CD4-positive, CD25-positive, alpha-beta regulatory T cell (primary cell): ENCODE data around the gene DHRS4L2. TPM values are rescaled to one million over a fixed set of nuclear protein-coding genes. Genes with fewer than 3 reads are reported as not detected.
"Not testable (repeated sequence)": the region's sequence is repeated elsewhere in the genome, so short reads cannot be mapped to it uniquely, and the experiment has no call there.

Source experiments
- ATAC-seq, 2 donors: fragments of 150-1000 bp; cut with Tn5 transposase; one replicate each; pipeline ENCODE4 v1.10.0; 2021; ENCODE audit warnings: low read depth in 2 of 2, moderate number of reproducible peaks in 2 of 2, moderate library complexity in 1 of 2
- DNase-seq, 3 donors: peaks; one replicate each; pipeline versions ENCODE4 v3.0.0 to v3.0.0-alpha.2; 2012 to 2022; ENCODE audit warnings: mixed read lengths in 1 of 3
- H3K27ac ChIP-seq: one replicate; pipeline ENCODE4 v1.7.0; 2013; ENCODE audit warnings: mild to moderate bottlenecking, low read length; ENCODE audit not compliant: insufficient read depth, poor library complexity, severe bottlenecking
- H3K27me3 ChIP-seq: one replicate; pipeline ENCODE4 v1.7.0; 2013; ENCODE audit warnings: low read length; ENCODE audit not compliant: control insufficient read depth, insufficient read depth
- H3K36me3 ChIP-seq: one replicate; pipeline ENCODE4 v1.7.0; 2013; ENCODE audit warnings: mild to moderate bottlenecking, low read length, moderate library complexity; ENCODE audit not compliant: control insufficient read depth, insufficient read depth
- H3K4me1 ChIP-seq: 2 replicates; pipeline ENCODE4 v1.7.0; 2013; ENCODE audit warnings: mild to moderate bottlenecking, low read length; ENCODE audit not compliant: insufficient read depth, control insufficient read depth, poor library complexity, severe bottlenecking
- H3K4me3 ChIP-seq: one replicate; pipeline ENCODE4 v1.7.0; 2013; ENCODE audit warnings: low read depth, mild to moderate bottlenecking, low read length, moderate library complexity
- H3K9me3 ChIP-seq, 2 experiments: 1 replicate in 1 of 2; 2 replicates in 1 of 2; pipeline ENCODE4 v1.7.0; 2013; ENCODE audit warnings: low read length in 2 of 2, mild to moderate bottlenecking in 1 of 2, moderate library complexity in 1 of 2; ENCODE audit not compliant: control insufficient read depth in 2 of 2
- H3K27ac Mint-ChIP-seq, 3 donors: one replicate each; pipeline ENCODE4 v1.8.0; 2020 to 2022; ENCODE audit warnings: mild to moderate bottlenecking in 3 of 3, mixed read lengths in 3 of 3, moderate library complexity in 2 of 3
- H3K27me3 Mint-ChIP-seq: one replicate; pipeline ENCODE4 v1.8.0; 2022; ENCODE audit warnings: mild to moderate bottlenecking, mixed read lengths
- H3K36me3 Mint-ChIP-seq: one replicate; pipeline ENCODE4 v1.8.0; 2020; ENCODE audit warnings: mixed read lengths
- H3K4me1 Mint-ChIP-seq, 4 donors: one replicate each; pipeline ENCODE4 v1.8.0; 2020 to 2022; ENCODE audit warnings: mixed read lengths in 4 of 4, mild to moderate bottlenecking in 1 of 4
- H3K4me3 Mint-ChIP-seq, 4 donors: one replicate each; pipeline ENCODE4 v1.8.0; 2020 to 2022; ENCODE audit warnings: mild to moderate bottlenecking in 4 of 4, mixed read lengths in 4 of 4, moderate library complexity in 3 of 4
- H3K9me3 Mint-ChIP-seq, 7 donors: one replicate each; pipeline ENCODE4 v1.8.0; 2020 to 2022; ENCODE audit warnings: mixed read lengths in 7 of 7, mild to moderate bottlenecking in 3 of 7, moderate library complexity in 2 of 7
- polyA plus RNA-seq, 4 donors: library from polyadenylated mRNA; unstranded; fragments of 300-500 nt; fragmentation: Illumina TruSeq; gene quantifications; one replicate each; pipeline ENCODE4 v1.2.3, GENCODE V29; 2021
- total RNA-seq: library from RNA; stranded (reverse); gene quantifications from one replicate; pipeline ENCODE4 v1.2.3, GENCODE V29; 2022

DHRS4L2 gene
- total and polyA plus RNA-seq, 5 donors from 2014 or later, result 13.4 to 22.0 (median 17.1) TPM

- Mint-ChIP-seq H3K4me1 (peaks cover 3 to 16% (median 7%) of the 10 kb centered on the region in 4 donors), H3K36me3 (peaks cover 19% of the 10 kb centered on the region)
- not testable (repeated sequence) for H3K4me3 Mint-ChIP-seq, H3K27ac ChIP-seq, H3K27me3 Mint-ChIP-seq, H3K36me3 ChIP-seq, H3K9me3 Mint-ChIP-seq, H3K9me3 ChIP-seq, H3K4me3 ChIP-seq, H3K27me3 ChIP-seq, H3K4me1 ChIP-seq, H3K27ac Mint-ChIP-seq
- DNase-seq (peak in 1 of 3 donors; percentile 10), ATAC-seq (peak; percentile 47 to 52)
Observed at GRCh38 chr14:23977208-23977607, 11.5 kb upstream of the DHRS4L2 start.

GRCh38 chr14:23981951-23982813 lies 6.5 kb upstream of the DHRS4L2 start:
- not testable (repeated sequence) for H3K36me3 ChIP-seq, H3K4me1 Mint-ChIP-seq, H3K27me3 ChIP-seq, ATAC-seq, H3K4me1 ChIP-seq, H3K4me3 Mint-ChIP-seq, H3K4me3 ChIP-seq, H3K27ac ChIP-seq, DNase-seq, H3K9me3 ChIP-seq, H3K27me3 Mint-ChIP-seq, H3K9me3 Mint-ChIP-seq
- H3K36me3 Mint-ChIP-seq, result peaks cover 13% of the 10 kb centered on the region
- H3K27ac Mint-ChIP-seq, result peak overlapping the region in 1 of 3 donors; percentile 42

DNA sequence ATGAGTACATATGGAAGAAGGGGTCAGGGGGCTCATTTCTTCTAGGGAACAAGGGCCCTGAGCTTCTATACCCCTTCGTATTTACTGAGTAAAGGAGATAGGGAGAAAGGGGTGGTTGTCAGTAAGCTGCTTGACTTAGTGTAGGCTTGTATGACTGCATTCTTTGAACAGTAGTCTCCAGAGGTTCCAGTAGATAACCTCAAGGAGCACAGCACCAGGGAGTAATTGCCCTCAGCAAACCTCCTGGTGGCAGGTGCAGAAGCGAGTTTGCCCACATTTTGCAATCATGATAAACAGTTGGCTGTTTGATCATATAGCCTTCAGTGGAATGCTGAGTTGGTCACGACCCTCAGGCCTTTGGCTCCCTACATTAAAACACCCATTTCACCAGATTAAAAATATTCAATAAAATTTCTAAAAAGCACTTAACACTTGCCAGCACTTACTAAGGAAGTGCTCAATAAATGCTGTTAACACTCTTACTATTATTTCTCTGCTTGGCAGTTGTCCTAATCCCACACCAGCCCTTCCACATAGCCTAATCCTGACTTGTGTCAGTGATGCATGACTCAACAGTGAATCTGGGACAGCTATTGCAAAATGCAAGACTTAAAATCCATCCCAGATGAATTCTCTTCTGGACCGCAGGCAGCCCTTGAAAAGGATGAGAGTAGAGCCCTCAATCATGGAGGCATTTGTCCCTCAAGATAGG lies 3.7 kb upstream of the DHRS4L2 start:
- no peak for ATAC-seq
- H3K27ac ChIP-seq, result no peak overlapping the region
- H3K9me3 ChIP-seq, result no peaks in the 10 kb centered on the region
- DNase-seq, result no peak
- H3K36me3 ChIP-seq, result no peaks in the 10 kb centered on the region
- Mint-ChIP-seq H3K36me3 (peaks cover 13% of the 10 kb centered on the region), H3K4me1 (peaks cover 9 to 25% (median 19%) of the 10 kb centered on the region in 4 donors), H3K27me3 (no peaks in the 10 kb centered on the region), H3K4me3 (no peak overlapping the region), H3K9me3 (peaks cover 0 to 1% (median 0%) of the 10 kb centered on the region in 7 donors), H3K27ac (no peak overlapping the region)
- H3K4me3 ChIP-seq, result no peak overlapping the region
- peaks cover 10% of the 10 kb centered on the region for H3K4me1 ChIP-seq
- H3K27me3 ChIP-seq, result no peaks in the 10 kb centered on the region

DNA sequence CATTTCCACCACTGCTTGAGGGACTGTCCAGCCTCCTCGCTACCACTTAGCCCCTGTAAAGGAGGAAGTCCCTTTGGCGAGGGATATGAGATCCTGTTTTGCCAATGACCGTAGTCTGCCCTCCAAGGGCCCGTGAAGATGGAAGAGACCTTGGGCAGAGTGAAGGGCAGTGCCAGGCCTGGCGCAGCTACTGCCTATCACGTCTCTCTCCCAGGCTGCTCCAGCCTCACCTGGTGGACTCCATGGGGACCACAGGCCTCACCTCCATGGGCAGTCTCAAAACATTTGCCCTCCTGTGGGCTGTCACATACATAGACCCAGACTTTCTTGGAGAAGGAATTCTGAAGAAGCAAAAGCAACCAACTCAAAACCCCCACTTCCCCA lies 514 bp upstream of the DHRS4L2 start:
- Mint-ChIP-seq H3K4me3 (peak overlapping the region; percentile 77 to 88 (median 83)), H3K4me1 (peaks cover 9 to 25% (median 19%) of the 10 kb centered on the region in 4 donors), H3K27ac (peak overlapping the region in 2 of 3 donors; percentile 73 to 97)
- not testable (repeated sequence) for H3K36me3 Mint-ChIP-seq, H3K4me1 ChIP-seq, H3K9me3 Mint-ChIP-seq, H3K27me3 Mint-ChIP-seq, H3K27me3 ChIP-seq, H3K4me3 ChIP-seq, DNase-seq, H3K27ac ChIP-seq, H3K36me3 ChIP-seq, H3K9me3 ChIP-seq
- ATAC-seq, result peak in 1 of 2 donors; percentile 7

- H3K27me3 ChIP-seq, H3K4me3 ChIP-seq, H3K36me3 Mint-ChIP-seq, H3K4me1 ChIP-seq, H3K36me3 ChIP-seq, H3K27me3 Mint-ChIP-seq, H3K9me3 ChIP-seq, ATAC-seq, H3K9me3 Mint-ChIP-seq: not testable (repeated sequence)
- H3K27ac ChIP-seq, result peak overlapping the region; percentile 41
- Mint-ChIP-seq H3K4me3 (peak overlapping the region in 3 of 4 donors; percentile 82 to 88 (median 84)), H3K4me1 (peaks cover 9 to 24% (median 19%) of the 10 kb centered on the region in 4 donors), H3K27ac (peak overlapping the region; percentile 9 to 91 (median 85))
- peak in 1 of 3 donors; percentile 16 for DNase-seq
Observed at GRCh38 chr14:23989734-23990445, 1.2 kb downstream of the DHRS4L2 start.

- H3K27me3 Mint-ChIP-seq, ATAC-seq, H3K27ac ChIP-seq, H3K4me3 Mint-ChIP-seq, H3K36me3 Mint-ChIP-seq, H3K9me3 ChIP-seq, H3K4me3 ChIP-seq, H3K4me1 ChIP-seq, H3K9me3 Mint-ChIP-seq, H3K36me3 ChIP-seq, H3K27me3 ChIP-seq, DNase-seq: not testable (repeated sequence)
- H3K27ac Mint-ChIP-seq, result peak overlapping the region in 2 of 3 donors; percentile 29 to 51
- H3K4me1 Mint-ChIP-seq, result peaks cover 9 to 24% (median 14%) of the 10 kb centered on the region in 4 donors
Observed at GRCh38 chr14:23990961-23991360, 2.2 kb downstream of the DHRS4L2 start.

DNA sequence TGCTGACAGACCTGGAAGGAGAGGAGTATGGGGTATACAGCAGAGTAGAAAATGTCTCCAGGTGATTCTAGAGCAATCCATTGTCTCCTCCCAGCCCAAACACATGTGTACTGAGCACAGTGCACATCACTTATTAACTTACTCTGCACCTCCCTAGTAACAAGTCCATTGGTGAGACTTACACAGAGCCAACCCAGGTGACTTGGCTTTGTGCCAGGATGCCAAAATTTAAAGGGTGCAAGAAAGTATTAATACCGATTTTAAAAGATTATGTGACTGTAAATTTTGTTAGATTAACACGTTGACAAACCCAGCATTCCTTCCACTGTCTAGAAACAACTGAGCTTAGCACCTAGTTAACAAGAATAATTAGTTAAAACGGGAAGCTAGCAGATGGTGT lies 4.3 kb downstream of the DHRS4L2 start:
- H3K27me3 Mint-ChIP-seq, DNase-seq, H3K27ac Mint-ChIP-seq, H3K4me3 Mint-ChIP-seq, H3K4me3 ChIP-seq, ATAC-seq, H3K36me3 ChIP-seq, H3K4me1 ChIP-seq, H3K36me3 Mint-ChIP-seq, H3K27me3 ChIP-seq, H3K27ac ChIP-seq, H3K9me3 ChIP-seq, H3K9me3 Mint-ChIP-seq: not testable (repeated sequence)
- peaks cover 6 to 17% (median 13%) of the 10 kb centered on the region in 4 donors for H3K4me1 Mint-ChIP-seq
